Measurements from ENCODE around the gene ANKMY2.
"Not testable (repeated sequence)": the region's sequence is repeated elsewhere in the genome, so short reads cannot be mapped to it uniquely, and the experiment has no call there.

The ANKMY2 gene

GRCh38 chr7:16645593-16646471, at the start of gene ANKMY2, which contains the start of gene BZW2:
Gene ANKMY2 (minus strand): TSS chr7:16645754. CDS start chr7:16645573, 181 bp downstream.
Gene BZW2 (plus strand): TSS chr7:16646181. CDS start chr7:16665444, 19,263 bp downstream.
- DNase-seq: peak; percentile 88

GRCh38 chr7:16694806-16695205, 49.3 kb upstream of the ANKMY2 start:
- DNase-seq: no peak

- no peak for DNase-seq
Measured at GRCh38 chr7:16693601-16694318, 48.2 kb upstream of the ANKMY2 start.

- no peak for DNase-seq
Measured at GRCh38 chr7:16691241-16691640, 45.7 kb upstream of the ANKMY2 start.

- DNase-seq: no peak
Measured at GRCh38 chr7:16688249-16688648, 42.7 kb upstream of the ANKMY2 start.

- DNase-seq: no peak
Measured at GRCh38 chr7:16685535-16685934, 40.0 kb upstream of the ANKMY2 start.

GRCh38 chr7:16684935-16685334, 39.4 kb upstream of the ANKMY2 start:
- DNase-seq: no peak

GRCh38 chr7:16678645-16679566, 33.4 kb upstream of the ANKMY2 start:
- not testable (repeated sequence) for DNase-seq

- no peak for DNase-seq
Measured at GRCh38 chr7:16677978-16678494, 32.5 kb upstream of the ANKMY2 start.

GRCh38 chr7:16675277-16675676, 29.7 kb upstream of the ANKMY2 start:
- no peak for DNase-seq

- DNase-seq: no peak
Measured at GRCh38 chr7:16671811-16672210, 26.3 kb upstream of the ANKMY2 start.

GRCh38 chr7:16670731-16671344, 25.3 kb upstream of the ANKMY2 start:
- no peak for DNase-seq

GRCh38 chr7:16670021-16670420, 24.5 kb upstream of the ANKMY2 start:
- no peak for DNase-seq

GRCh38 chr7:16669581-16669980, 24.0 kb upstream of the ANKMY2 start:
- DNase-seq: no peak

- DNase-seq: no peak
Measured at GRCh38 chr7:16668978-16669377, 23.4 kb upstream of the ANKMY2 start.

- DNase-seq: no peak
Measured at GRCh38 chr7:16668049-16668858, 22.7 kb upstream of the ANKMY2 start.

GRCh38 chr7:16667355-16667754, 21.8 kb upstream of the ANKMY2 start:
- no peak for DNase-seq

GRCh38 chr7:16661924-16662323, 16.4 kb upstream of the ANKMY2 start:
- no peak for DNase-seq

GRCh38 chr7:16660702-16661464, 15.3 kb upstream of the ANKMY2 start:
- DNase-seq: no peak

GRCh38 chr7:16659854-16660497, 14.4 kb upstream of the ANKMY2 start:
- DNase-seq: not testable (repeated sequence)
